Activated T-helper 1 cell treated with anti-CD3 and anti-CD28 coated beads, Interleukin-2, amount 50 U/mL, for 16 hours (primary cell): ENCODE measurements around the gene ZSCAN26.
"Not testable (repeated sequence)": the region's sequence is repeated elsewhere in the genome, so short reads cannot be mapped to it uniquely, and the experiment has no call there.

Experiments
- DNase-seq, 2 donors: peaks; one replicate each; pipeline ENCODE4 v3.0.0-alpha.2; 2020; ENCODE audit warnings: low read depth in 1 of 2, low spot score in 1 of 2

Gene ZSCAN26

DNA sequence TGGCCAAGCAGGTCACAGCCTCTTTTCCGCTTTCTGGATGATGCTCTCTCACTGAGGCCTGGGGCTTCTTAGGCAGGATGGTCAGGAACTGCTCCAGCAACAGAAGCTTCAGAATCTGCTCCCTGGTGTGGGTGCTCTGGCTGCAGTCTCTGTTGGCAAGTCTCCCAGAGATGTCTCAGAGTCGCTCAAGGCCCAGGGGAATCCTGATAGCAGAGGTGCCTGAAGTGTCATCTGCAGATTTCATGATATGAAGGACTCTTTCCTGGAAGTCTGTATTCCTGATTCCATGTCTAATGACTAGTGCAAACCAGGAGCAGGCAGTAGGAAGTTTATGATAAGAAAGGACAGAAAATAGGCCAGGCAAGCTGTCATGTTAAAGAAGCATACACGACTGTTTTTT, 48.7 kb downstream of the ZSCAN26 start:
- DNase-seq, result no peak

DNA sequence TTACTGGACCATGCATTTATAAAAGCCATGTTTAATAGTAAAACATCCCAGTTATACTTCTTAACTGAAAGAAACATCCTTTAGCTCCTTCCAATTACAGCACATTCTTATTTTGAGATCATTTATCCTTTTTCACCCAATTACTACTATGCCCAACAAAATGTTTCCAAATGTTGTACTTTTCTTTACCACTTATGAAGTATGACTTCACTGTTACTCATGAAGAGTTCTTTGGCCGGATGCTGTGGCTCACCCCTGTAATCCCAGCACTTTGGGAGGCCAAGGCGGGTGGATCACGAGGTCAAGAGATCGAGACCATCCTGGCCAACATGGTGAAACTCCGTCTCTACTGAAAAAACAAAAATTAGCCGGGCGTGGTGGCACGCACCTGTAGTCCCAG, 50.9 kb downstream of the ZSCAN26 start:
- not testable (repeated sequence) for DNase-seq

GRCh38 chr6:28322661-28323060, 55.7 kb downstream of the ZSCAN26 start:
- no peak for DNase-seq

GRCh38 chr6:28323813-28324424, 57.0 kb downstream of the ZSCAN26 start:
- DNase-seq, result no peak

DNA sequence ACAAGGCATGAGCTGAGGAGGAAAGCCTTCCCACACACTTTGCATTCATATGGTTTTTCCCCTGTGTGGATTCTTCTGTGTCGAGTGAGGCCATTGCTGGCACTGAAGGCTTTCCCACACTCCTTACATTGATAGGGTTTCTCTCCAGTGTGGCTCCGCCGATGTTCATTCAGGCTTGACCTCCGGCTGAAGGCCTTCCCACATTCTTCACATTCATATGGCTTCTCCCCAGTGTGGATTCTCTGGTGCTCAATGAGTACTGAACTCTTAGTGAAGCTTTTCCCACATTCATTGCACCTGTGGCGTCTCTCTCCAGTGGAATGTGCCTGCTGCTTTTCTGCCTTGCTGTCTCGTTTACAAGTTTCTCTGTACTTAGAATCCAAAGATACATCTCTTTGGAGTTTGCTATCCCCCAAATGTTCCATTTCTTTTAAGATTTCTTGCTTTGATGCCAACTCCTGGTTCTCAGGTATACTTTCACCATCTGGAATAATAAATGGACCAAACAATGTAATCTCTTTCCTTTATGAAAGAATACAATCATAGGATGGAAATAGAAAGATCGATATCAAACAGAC, 59.5 kb downstream of the ZSCAN26 start:
- DNase-seq, result no peak
